ENCODE measurements around the gene OLAH. TPM values are rescaled to one million over a fixed set of nuclear protein-coding genes. Genes with fewer than 3 reads are reported as not detected.

OLAH gene
- total RNA-seq, 3 donors from 2014 or later (not counting 1 experiment from before 2014, with no cell fraction given): not detected

DNA sequence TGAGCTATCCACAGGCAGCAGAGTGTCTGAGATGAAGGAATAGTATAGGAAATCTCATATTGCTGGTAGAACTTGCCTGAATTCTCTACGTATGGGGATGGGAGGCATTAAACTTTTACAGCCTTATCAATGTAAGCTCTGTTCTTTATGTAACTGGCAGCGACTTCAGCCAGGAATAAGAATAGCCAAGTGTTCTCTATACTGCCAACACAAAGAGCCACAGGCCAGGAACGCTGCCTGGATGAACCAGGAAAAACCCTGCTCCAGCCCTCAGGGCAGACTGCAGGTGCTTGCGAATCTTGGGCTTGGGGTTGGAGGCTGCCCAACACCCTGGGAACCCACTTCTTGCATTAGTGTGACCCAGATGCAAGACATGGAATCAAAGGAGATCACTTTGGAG is 6.1 kb upstream of the OLAH start:
- no peaks in the 10 kb centered on the region for H3K27me3 ChIP-seq (ENCODE audit: control insufficient read depth, insufficient read depth, low read length)
- H3K27ac Mint-ChIP-seq: no peak overlapping the region
- DNase-seq (no peak), ATAC-seq (no peak)
- H3K9me3 ChIP-seq (ENCODE audit: control insufficient read depth, insufficient read depth, low read length): no peaks in the 10 kb centered on the region
- 93% methylated on average over 4 of the region's 4 CpGs for WGBS (ENCODE audit: insufficient coverage)
- no peaks in the 10 kb centered on the region for H3K36me3 ChIP-seq (ENCODE audit: control insufficient read depth, insufficient read depth, low read length)
- no peak overlapping the region for H3K27ac ChIP-seq (ENCODE audit: low read length)
- peaks cover 5% of the 10 kb centered on the region for H3K4me1 ChIP-seq (ENCODE audit: control insufficient read depth, insufficient read depth, low read length)
- H3K36me3 Mint-ChIP-seq: no peaks in the 10 kb centered on the region
- intact Hi-C loops (cut with micrococcal nuclease): no loop called here
- peaks cover 8 to 9% of the 10 kb centered on the region in 2 donors for H3K4me1 Mint-ChIP-seq
- no peaks in the 10 kb centered on the region for H3K9me3 Mint-ChIP-seq
- no peak overlapping the region for H3K4me3 ChIP-seq (ENCODE audit: low read length)
- no peak overlapping the region for H3K4me3 Mint-ChIP-seq
- no peak for TF ChIP-seq CTCF (IDR thresholded peaks at IDR 0.05)
- peaks cover 0 to 9% of the 10 kb centered on the region in 2 donors for H3K27me3 Mint-ChIP-seq (ENCODE audit: low read depth in 2 of 2)

GRCh38 chr10:15038416-15038815 is 5.3 kb upstream of the OLAH start:
- no peaks in the 10 kb centered on the region for H3K9me3 Mint-ChIP-seq
- intact Hi-C loops (cut with micrococcal nuclease): no loop called here
- 93% methylated on average over 7 of the region's 10 CpGs for WGBS (ENCODE audit: insufficient coverage)
- H3K4me1 Mint-ChIP-seq: peaks cover 8 to 9% of the 10 kb centered on the region in 2 donors
- H3K36me3 Mint-ChIP-seq: no peaks in the 10 kb centered on the region
- Histone ChIP-seq H3K4me3 (ENCODE audit: low read length) (no peak overlapping the region), H3K27me3 (ENCODE audit: control insufficient read depth, insufficient read depth, low read length) (no peaks in the 10 kb centered on the region), H3K27ac (ENCODE audit: low read length) (no peak overlapping the region), H3K9me3 (ENCODE audit: control insufficient read depth, insufficient read depth, low read length) (no peaks in the 10 kb centered on the region), H3K4me1 (ENCODE audit: control insufficient read depth, insufficient read depth, low read length) (peaks cover 5% of the 10 kb centered on the region), H3K36me3 (ENCODE audit: control insufficient read depth, insufficient read depth, low read length) (no peaks in the 10 kb centered on the region)
- peaks cover 0 to 6% of the 10 kb centered on the region in 2 donors for H3K27me3 Mint-ChIP-seq (ENCODE audit: low read depth in 2 of 2)
- H3K27ac Mint-ChIP-seq: no peak overlapping the region
- H3K4me3 Mint-ChIP-seq: no peak overlapping the region
- DNase-seq: no peak
- no peak for TF ChIP-seq CTCF (IDR thresholded peaks at IDR 0.05)
- no peak for ATAC-seq

- Histone ChIP-seq H3K4me1 (ENCODE audit: control insufficient read depth, insufficient read depth, low read length) (no peaks in the 10 kb centered on the region), H3K27ac (ENCODE audit: low read length) (no peak overlapping the region), H3K4me3 (ENCODE audit: low read length) (no peak overlapping the region), H3K27me3 (ENCODE audit: control insufficient read depth, insufficient read depth, low read length) (no peaks in the 10 kb centered on the region), H3K9me3 (ENCODE audit: control insufficient read depth, insufficient read depth, low read length) (no peaks in the 10 kb centered on the region), H3K36me3 (ENCODE audit: control insufficient read depth, insufficient read depth, low read length) (no peaks in the 10 kb centered on the region)
- peaks cover 0 to 19% of the 10 kb centered on the region in 2 donors for H3K27me3 Mint-ChIP-seq (ENCODE audit: low read depth in 2 of 2)
- intact Hi-C loops (cut with micrococcal nuclease): no loop called here
- WGBS (ENCODE audit: insufficient coverage): 91% methylated on average over 1 of the region's 1 CpG
- H3K4me1 Mint-ChIP-seq: no peaks in the 10 kb centered on the region
- ATAC-seq (no peak), DNase-seq (no peak)
- H3K4me3 Mint-ChIP-seq: no peak overlapping the region
- H3K27ac Mint-ChIP-seq: no peak overlapping the region
- no peaks in the 10 kb centered on the region for H3K36me3 Mint-ChIP-seq
- TF ChIP-seq CTCF (IDR thresholded peaks at IDR 0.05): no peak
- H3K9me3 Mint-ChIP-seq: no peaks in the 10 kb centered on the region
Measured at GRCh38 chr10:15045380-15045779, 1.6 kb downstream of the OLAH start.

DNA sequence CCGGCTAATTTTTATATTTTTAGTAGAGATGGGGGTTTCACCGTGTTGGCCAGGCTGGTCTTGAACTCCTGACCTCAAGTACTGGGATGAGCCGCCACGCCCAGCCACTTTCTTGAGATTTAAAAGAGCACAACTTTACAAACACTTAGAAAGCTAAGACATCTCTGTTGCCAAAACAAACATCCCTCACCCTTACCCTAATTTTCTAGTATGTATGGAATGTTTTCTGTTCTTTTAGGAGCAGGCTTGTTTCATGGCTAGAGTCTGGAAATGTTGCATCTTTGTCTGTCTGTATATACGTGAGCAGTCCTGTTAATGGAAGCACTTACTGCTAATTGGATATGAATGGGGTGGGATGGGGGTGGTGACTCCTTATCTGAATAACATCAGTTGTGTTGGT is 2.9 kb downstream of the OLAH start:
- Histone ChIP-seq H3K4me3 (ENCODE audit: low read length) (no peak overlapping the region), H3K9me3 (ENCODE audit: control insufficient read depth, insufficient read depth, low read length) (no peaks in the 10 kb centered on the region), H3K27me3 (ENCODE audit: control insufficient read depth, insufficient read depth, low read length) (no peaks in the 10 kb centered on the region), H3K36me3 (ENCODE audit: control insufficient read depth, insufficient read depth, low read length) (no peaks in the 10 kb centered on the region), H3K27ac (ENCODE audit: low read length) (no peak overlapping the region), H3K4me1 (ENCODE audit: control insufficient read depth, insufficient read depth, low read length) (no peaks in the 10 kb centered on the region)
- no peak for ATAC-seq
- Mint-ChIP-seq H3K4me3 (no peak overlapping the region), H3K27ac (no peak overlapping the region), H3K27me3 (ENCODE audit: low read depth in 2 of 2) (peaks cover 0 to 19% of the 10 kb centered on the region in 2 donors), H3K36me3 (no peaks in the 10 kb centered on the region), H3K4me1 (no peaks in the 10 kb centered on the region), H3K9me3 (no peaks in the 10 kb centered on the region)
- intact Hi-C loops (cut with micrococcal nuclease): no loop called here
- no peak for DNase-seq
- no peak for TF ChIP-seq CTCF (IDR thresholded peaks at IDR 0.05)
- 89% methylated on average over 4 of the region's 5 CpGs for WGBS (ENCODE audit: insufficient coverage)

Measured in natural killer cell (primary cell).